ENCODE results near the gene DIP2B. TPM values are rescaled to one million over a fixed set of nuclear protein-coding genes. Genes with fewer than 3 reads are reported as not detected.

DIP2B gene
- polyA plus RNA-seq, 2 of the 4 experiments (the other 2 are of a cell fraction): 16.9 to 29.3 TPM

DNA sequence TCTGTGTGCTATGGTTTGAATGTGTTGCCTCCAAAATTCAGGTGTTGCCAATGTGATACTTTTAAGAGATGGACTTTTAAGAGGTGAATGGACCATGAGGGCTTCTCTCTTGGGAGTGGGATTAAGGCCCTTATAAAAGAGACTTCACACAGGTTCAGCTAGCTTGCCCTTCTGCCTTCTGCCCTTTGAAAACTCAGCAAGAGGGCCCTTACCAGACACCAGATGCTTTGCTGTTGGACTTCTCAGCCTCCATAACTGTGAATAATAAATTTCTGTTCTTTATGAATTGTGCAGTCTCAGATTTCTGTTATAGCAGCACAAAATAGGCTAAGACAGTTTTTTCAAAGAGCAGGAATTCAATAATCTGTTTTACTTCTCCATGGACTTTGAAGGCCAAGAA is 86.1 kb downstream of the DIP2B start:
- Histone ChIP-seq H3K4me1 (peaks cover 6% of the 10 kb centered on the region; the same call in 1 of the 3 replicates), H3K4me2 (no peak overlapping the region), H3K9me3 (no peaks in the 10 kb centered on the region), H3K27ac (no peak overlapping the region), H3K4me3 (no peak overlapping the region)
- ATAC-seq (no peak), FAIRE-seq (no peak), DNase-seq (ENCODE audit: low read depth in 1 of 2, low spot score in 1 of 2) (no peak)
- ChIA-PET POLR2A (no interaction called here), CTCF (interaction anchor here (1.2 kb wide), 1 partner anchor 29 kb away, joined by 5 read pairs; no protein-coding TSS in a partner anchor)
- TF ChIP-seq EP300 (IDR thresholded peaks at IDR 0.05) (no peak), CHD2 (IDR thresholded peaks at IDR 0.05; ENCODE audit: low read length, partially characterized antibody) (no peak), POLR2A (IDR thresholded peaks at IDR 0.05; ENCODE audit: low read length) (no peak), MYC (IDR thresholded peaks at IDR 0.05; ENCODE audit: borderline replicate concordance, low read length) (no peak), RAD21 (conservative IDR thresholded peaks at IDR 0.05 in 1 of 2, IDR thresholded peaks at IDR 0.05 in 1 of 2) (no peak), ESRRA (IDR thresholded peaks at IDR 0.05; ENCODE audit: borderline replicate concordance, low read length) (no peak), EHMT2 (IDR thresholded peaks at IDR 0.05; ENCODE audit: low read depth) (no peak), HEYL (CRISPR knock-in tag; IDR thresholded peaks at IDR 0.05) (no peak), FOXS1 (CRISPR knock-in tag; IDR thresholded peaks at IDR 0.05) (no peak), BHLHE40 (IDR thresholded peaks at IDR 0.05; ENCODE audit: low read depth, low read length) (no peak), RNF2 (IDR thresholded peaks at IDR 0.05; ENCODE audit: borderline replicate concordance, low read depth) (no peak), HOXB5 (CRISPR knock-in tag; IDR thresholded peaks at IDR 0.05) (no peak), CHD4 (IDR thresholded peaks at IDR 0.05; ENCODE audit: borderline replicate concordance) (no peak), MAFK (IDR thresholded peaks at IDR 0.05; ENCODE audit: partially characterized antibody) (no peak)
- TF ChIP-seq, protein P1, sequence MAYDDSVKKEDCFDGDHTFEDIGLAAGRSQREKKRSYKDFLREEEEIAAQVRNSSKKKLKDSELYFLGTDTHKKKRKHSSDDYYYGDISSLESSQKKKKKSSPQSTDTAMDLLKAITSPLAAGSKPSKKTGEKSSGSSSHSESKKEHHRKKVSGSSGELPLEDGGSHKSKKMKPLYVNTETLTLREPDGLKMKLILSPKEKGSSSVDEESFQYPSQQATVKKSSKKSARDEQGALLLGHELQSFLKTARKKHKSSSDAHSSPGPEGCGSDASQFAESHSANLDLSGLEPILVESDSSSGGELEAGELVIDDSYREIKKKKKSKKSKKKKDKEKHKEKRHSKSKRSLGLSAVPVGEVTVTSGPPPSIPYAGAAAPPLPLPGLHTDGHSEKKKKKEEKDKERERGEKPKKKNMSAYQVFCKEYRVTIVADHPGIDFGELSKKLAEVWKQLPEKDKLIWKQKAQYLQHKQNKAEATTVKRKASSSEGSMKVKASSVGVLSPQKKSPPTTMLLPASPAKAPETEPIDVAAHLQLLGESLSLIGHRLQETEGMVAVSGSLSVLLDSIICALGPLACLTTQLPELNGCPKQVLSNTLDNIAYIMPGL (CRISPR knock-in tag; IDR thresholded peaks at IDR 0.05; ENCODE audit: borderline replicate concordance): no peak
- TF ChIP-seq, protein P2, sequence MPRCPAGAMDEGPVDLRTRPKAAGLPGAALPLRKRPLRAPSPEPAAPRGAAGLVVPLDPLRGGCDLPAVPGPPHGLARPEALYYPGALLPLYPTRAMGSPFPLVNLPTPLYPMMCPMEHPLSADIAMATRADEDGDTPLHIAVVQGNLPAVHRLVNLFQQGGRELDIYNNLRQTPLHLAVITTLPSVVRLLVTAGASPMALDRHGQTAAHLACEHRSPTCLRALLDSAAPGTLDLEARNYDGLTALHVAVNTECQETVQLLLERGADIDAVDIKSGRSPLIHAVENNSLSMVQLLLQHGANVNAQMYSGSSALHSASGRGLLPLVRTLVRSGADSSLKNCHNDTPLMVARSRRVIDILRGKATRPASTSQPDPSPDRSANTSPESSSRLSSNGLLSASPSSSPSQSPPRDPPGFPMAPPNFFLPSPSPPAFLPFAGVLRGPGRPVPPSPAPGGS (IDR thresholded peaks at IDR 0.05): no peak
- TF ChIP-seq, protein P3, sequence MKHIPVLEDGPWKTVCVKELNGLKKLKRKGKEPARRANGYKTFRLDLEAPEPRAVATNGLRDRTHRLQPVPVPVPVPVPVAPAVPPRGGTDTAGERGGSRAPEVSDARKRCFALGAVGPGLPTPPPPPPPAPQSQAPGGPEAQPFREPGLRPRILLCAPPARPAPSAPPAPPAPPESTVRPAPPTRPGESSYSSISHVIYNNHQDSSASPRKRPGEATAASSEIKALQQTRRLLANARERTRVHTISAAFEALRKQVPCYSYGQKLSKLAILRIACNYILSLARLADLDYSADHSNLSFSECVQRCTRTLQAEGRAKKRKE (CRISPR knock-in tag; IDR thresholded peaks at IDR 0.05; ENCODE audit: low read depth): no peak
- TF ChIP-seq, protein P4, sequence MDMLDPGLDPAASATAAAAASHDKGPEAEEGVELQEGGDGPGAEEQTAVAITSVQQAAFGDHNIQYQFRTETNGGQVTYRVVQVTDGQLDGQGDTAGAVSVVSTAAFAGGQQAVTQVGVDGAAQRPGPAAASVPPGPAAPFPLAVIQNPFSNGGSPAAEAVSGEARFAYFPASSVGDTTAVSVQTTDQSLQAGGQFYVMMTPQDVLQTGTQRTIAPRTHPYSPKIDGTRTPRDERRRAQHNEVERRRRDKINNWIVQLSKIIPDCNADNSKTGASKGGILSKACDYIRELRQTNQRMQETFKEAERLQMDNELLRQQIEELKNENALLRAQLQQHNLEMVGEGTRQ (IDR thresholded peaks at IDR 0.05): no peak

DNA sequence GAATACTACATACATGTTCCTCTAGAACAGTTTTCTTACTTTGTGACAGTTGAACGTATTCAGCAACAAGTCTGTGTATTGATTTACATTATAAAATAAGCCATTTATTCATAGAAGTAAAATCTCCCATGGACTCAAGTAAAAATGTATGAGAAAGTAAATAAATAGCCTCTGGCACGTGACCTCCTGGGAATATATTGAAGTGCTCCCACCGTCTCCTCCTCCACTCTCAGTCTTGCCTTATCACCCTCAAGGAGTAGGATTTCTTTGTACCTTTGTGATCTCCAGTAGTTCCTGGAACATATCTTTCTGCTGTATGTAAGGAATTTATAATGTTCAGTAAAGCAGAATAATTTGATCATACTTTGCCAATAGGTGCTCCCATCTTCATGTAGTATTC is 90.9 kb downstream of the DIP2B start:
- Histone ChIP-seq H3K4me2 (no peak overlapping the region), H3K27ac (no peak overlapping the region), H3K4me1 (peaks cover 22% of the 10 kb centered on the region), H3K9me3 (no peaks in the 10 kb centered on the region), H3K4me3 (no peak overlapping the region)
- FAIRE-seq: no peak
- CTCF ChIA-PET: interaction anchor here (1.1 kb wide), 1 partner anchor 70 kb away, joined by 5 read pairs; no protein-coding TSS in a partner anchor
- 79% methylated on average over 3 of the region's 3 CpGs for WGBS (ENCODE audit: missing lambda C conversion rate)
- POLR2A ChIA-PET: no interaction called here
- no peak for ATAC-seq
- no peak for DNase-seq (ENCODE audit: low read depth in 1 of 2, low spot score in 1 of 2)
- TF ChIP-seq NR3C1 (IDR thresholded peaks at IDR 0.05) (no peak), JUNB (IDR thresholded peaks at IDR 0.05) (no peak), RAD21 (conservative IDR thresholded peaks at IDR 0.05 in 1 of 2, IDR thresholded peaks at IDR 0.05 in 1 of 2) (no peak), NFE2L2 (conservative IDR thresholded peaks at IDR 0.05; ENCODE audit: low read length) (no peak), CBX8 (IDR thresholded peaks at IDR 0.05) (no peak), FOSB (CRISPR knock-in tag; IDR thresholded peaks at IDR 0.05) (no peak), CBX2 (IDR thresholded peaks at IDR 0.05; ENCODE audit: borderline replicate concordance, low read depth) (no peak), SREBF2 (IDR thresholded peaks at IDR 0.05) (no peak), HOXB13 (CRISPR knock-in tag; IDR thresholded peaks at IDR 0.05; ENCODE audit: low read depth) (no peak), FOSL2 (IDR thresholded peaks at IDR 0.05) (no peak), FOSL2 (CRISPR knock-in tag; IDR thresholded peaks at IDR 0.05) (no peak), TP53 (CRISPR knock-in tag; IDR thresholded peaks at IDR 0.05) (no peak), FOXS1 (CRISPR knock-in tag; IDR thresholded peaks at IDR 0.05) (no peak), BHLHE40 (IDR thresholded peaks at IDR 0.05; ENCODE audit: low read depth, low read length) (no peak), RCOR1 (IDR thresholded peaks at IDR 0.05; ENCODE audit: low read depth, low read length) (no peak), POLR2A (IDR thresholded peaks at IDR 0.05; ENCODE audit: low read length) (no peak)
- TF ChIP-seq, protein P5, sequence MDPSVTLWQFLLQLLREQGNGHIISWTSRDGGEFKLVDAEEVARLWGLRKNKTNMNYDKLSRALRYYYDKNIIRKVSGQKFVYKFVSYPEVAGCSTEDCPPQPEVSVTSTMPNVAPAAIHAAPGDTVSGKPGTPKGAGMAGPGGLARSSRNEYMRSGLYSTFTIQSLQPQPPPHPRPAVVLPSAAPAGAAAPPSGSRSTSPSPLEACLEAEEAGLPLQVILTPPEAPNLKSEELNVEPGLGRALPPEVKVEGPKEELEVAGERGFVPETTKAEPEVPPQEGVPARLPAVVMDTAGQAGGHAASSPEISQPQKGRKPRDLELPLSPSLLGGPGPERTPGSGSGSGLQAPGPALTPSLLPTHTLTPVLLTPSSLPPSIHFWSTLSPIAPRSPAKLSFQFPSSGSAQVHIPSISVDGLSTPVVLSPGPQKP (IDR thresholded peaks at IDR 0.05; ENCODE audit: low read depth, low read length): no peak
- TF ChIP-seq, protein P3 (CRISPR knock-in tag; IDR thresholded peaks at IDR 0.05; ENCODE audit: low read depth): no peak

All from A549 (cell line).